Activated CD8-positive, alpha-beta memory T cell treated with anti-CD3 and anti-CD28 coated beads, Interleukin-2, amount 10 ng/mL, durations not matched to agents 7 days and 5 days (primary cell): Measurements from ENCODE around the gene CFD. TPM values are rescaled to one million over a fixed set of nuclear protein-coding genes. Genes with fewer than 3 reads are reported as not detected.

ENCODE experiments used
- ATAC-seq: fragments of 150-1000 bp; cut with Tn5 transposase; one replicate; pipeline ENCODE4 v1.10.0; 2021; ENCODE audit warnings: moderate library complexity
- CTCF ChIA-PET: fragments of 350-600 bp; sonication (Branson Sonifier 250); formaldehyde crosslinking; loops from one replicate; lab custom pipeline; 2021; ENCODE audit warnings: antibody characterized with exemption; lab: Charles Lee
- DNase-seq: peaks from one replicate; pipeline ENCODE4 v3.0.0-alpha.2; 2020
- H3K27ac Mint-ChIP-seq: one replicate; pipeline ENCODE4 v1.8.0; 2021; ENCODE audit warnings: mild to moderate bottlenecking, mixed read lengths
- H3K27me3 Mint-ChIP-seq: one replicate; pipeline ENCODE4 v1.8.0; 2021; ENCODE audit warnings: mixed read lengths
- H3K36me3 Mint-ChIP-seq: one replicate; pipeline ENCODE4 v1.8.0; 2021; ENCODE audit warnings: mild to moderate bottlenecking, mixed read lengths
- H3K4me1 Mint-ChIP-seq: one replicate; pipeline ENCODE4 v1.8.0; 2021; ENCODE audit warnings: mixed read lengths
- H3K4me3 Mint-ChIP-seq: one replicate; pipeline ENCODE4 v1.8.0; 2021; ENCODE audit warnings: mild to moderate bottlenecking, moderate library complexity, mixed read lengths
- H3K9me3 Mint-ChIP-seq: one replicate; pipeline ENCODE4 v1.8.0; 2022; ENCODE audit warnings: low read depth, mixed read lengths
- total RNA-seq, 2 experiments: library from RNA; stranded (reverse); gene quantifications; one replicate each; pipeline ENCODE4 v1.2.3, GENCODE V29; 2021

The CFD gene
- total RNA-seq, 2 experiments from 2014 or later, result 0.66 to 1.5 TPM

DNA sequence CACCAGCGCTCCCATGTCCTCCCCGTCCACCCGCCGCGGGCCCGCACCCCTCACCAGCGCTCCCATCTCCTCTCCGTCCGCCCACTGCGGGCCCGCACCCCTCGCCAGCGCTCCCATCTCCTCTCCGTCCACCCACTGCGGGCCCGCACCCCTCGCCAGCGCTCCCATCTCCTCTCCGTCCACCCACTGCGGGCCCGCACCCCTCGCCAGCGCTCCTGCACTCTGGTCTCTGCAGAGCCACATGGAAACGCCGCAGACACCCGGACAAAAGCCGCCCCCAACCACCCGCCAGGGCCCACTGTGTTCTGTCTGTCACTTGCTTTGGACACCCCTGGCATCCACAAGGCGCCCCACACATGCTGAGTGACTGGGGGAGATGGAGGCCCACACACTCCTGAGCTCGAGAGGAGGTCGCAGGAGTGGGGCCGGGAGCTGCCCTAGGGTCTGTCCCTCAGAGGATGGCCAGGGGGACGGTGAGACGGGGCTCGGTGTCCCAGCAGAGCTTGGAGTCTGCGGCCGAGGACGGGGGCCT is 7.4 kb downstream of the CFD start:
- peaks cover 18% of the 10 kb centered on the region for H3K4me1 Mint-ChIP-seq
- no peaks in the 10 kb centered on the region for H3K9me3 Mint-ChIP-seq
- H3K4me3 Mint-ChIP-seq, result no peak overlapping the region
- no peaks in the 10 kb centered on the region for H3K27me3 Mint-ChIP-seq
- peaks cover 8% of the 10 kb centered on the region for H3K36me3 Mint-ChIP-seq
- CTCF ChIA-PET, result no interaction called here
- DNase-seq (no peak), ATAC-seq (no peak)
- H3K27ac Mint-ChIP-seq, result no peak overlapping the region

DNA sequence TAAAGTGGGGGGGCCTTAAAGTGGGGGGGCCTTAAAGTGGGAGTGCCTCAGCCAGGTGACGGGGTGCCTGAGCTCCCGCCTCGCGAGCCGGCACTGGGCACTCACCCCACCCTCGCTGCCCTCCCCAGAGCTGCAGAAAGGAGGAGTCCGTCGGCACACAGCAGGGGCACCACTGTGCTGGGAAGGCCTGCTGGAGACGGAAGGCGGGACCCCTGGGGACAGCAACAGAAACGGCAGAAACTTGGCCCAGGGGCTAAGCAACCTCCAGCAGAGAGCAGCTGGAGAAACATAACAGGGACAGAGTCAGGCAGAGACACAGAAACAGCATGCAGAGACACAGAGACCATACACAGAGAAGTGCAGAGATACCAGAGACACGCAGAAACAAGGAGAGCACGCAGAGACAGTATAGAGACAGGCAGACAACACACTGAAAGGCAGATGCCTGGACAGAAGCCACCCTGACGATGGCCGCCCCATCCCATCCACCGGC is 7.9 kb downstream of the CFD start:
- peaks cover 8% of the 10 kb centered on the region for H3K36me3 Mint-ChIP-seq
- H3K4me3 Mint-ChIP-seq, result no peak overlapping the region
- H3K4me1 Mint-ChIP-seq, result peaks cover 22% of the 10 kb centered on the region
- no peaks in the 10 kb centered on the region for H3K9me3 Mint-ChIP-seq
- CTCF ChIA-PET, result no interaction called here
- H3K27ac Mint-ChIP-seq, result no peak overlapping the region
- no peak for DNase-seq
- H3K27me3 Mint-ChIP-seq, result no peaks in the 10 kb centered on the region
- ATAC-seq, result no peak

DNA sequence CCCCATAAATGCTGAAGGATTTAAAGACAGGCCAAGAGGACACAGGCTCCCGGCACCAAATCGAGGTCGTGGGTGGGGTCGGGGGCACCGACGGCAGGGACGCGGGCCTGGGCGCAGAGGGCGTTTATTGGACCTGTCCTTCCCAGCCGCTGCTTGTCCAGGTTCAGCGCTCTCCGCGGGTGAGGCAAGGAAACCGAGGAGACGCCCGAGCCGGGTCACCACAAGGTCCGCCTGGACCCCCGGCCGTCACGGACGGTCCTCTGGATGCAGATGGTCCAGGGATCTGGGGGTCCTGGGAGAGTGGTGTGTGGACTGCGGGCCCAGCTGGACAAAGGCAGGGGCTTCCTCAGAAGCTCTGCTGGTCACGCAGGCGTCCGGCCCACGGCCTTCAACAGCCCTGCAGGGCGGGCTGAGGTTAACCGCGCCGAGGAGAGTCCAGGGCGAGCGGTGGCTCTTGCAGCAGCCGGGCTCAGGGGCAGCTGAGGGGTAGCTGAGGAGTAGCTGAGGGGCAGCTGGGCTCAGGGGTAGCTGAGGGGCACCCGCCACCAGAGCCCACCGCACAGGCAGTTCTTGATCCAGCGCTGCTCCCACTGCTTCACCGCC is 8.5 kb downstream of the CFD start:
- DNase-seq (no peak), ATAC-seq (no peak)
- H3K9me3 Mint-ChIP-seq, result no peaks in the 10 kb centered on the region
- H3K36me3 Mint-ChIP-seq, result peaks cover 8% of the 10 kb centered on the region
- no peaks in the 10 kb centered on the region for H3K27me3 Mint-ChIP-seq
- H3K4me1 Mint-ChIP-seq, result peaks cover 21% of the 10 kb centered on the region
- H3K27ac Mint-ChIP-seq, result no peak overlapping the region
- CTCF ChIA-PET, result no interaction called here
- no peak overlapping the region for H3K4me3 Mint-ChIP-seq

DNA sequence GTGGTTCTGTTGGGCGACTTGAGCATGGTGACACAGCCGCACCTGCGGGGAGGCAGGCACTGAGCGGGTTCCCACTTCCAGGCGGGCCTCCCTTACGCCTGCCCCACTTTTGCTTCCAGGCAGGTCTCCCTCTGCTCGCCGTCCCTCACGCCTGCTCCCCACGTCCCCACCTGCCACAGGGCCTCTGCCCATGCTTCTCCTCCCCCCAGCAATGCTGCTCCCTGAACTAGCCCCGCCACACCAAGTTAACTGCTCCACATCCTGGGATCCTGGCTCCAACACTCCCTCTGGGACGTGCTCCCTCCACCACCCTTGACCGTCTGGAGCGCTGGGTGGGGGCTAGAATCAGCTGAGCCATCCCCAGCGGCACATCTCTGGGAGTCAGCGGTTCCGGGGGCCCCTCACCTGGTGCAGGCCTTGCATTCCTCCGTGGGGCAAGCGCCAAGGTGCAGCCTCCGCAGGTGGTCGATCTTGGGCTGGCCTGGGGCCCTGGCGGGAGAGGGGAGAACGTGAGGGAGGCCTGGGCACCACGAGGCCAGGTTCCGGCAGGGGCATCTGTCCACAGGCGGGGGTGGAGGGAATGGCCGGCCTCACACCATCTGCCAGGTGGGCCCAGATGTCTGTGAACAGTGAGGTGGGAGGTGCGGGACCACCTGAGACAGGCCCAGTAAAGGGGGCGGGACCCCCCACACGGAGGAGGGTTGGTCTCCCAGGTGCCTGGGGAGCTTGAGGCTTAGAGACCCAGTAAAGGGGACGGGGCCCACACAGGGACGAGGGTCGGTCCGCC is 9.2 kb downstream of the CFD start:
- ATAC-seq (no peak), DNase-seq (no peak)
- Mint-ChIP-seq H3K4me1 (peaks cover 15% of the 10 kb centered on the region), H3K27me3 (no peaks in the 10 kb centered on the region), H3K4me3 (no peak overlapping the region), H3K9me3 (no peaks in the 10 kb centered on the region), H3K27ac (no peak overlapping the region), H3K36me3 (peaks cover 8% of the 10 kb centered on the region)
- CTCF ChIA-PET, result no interaction called here

DNA sequence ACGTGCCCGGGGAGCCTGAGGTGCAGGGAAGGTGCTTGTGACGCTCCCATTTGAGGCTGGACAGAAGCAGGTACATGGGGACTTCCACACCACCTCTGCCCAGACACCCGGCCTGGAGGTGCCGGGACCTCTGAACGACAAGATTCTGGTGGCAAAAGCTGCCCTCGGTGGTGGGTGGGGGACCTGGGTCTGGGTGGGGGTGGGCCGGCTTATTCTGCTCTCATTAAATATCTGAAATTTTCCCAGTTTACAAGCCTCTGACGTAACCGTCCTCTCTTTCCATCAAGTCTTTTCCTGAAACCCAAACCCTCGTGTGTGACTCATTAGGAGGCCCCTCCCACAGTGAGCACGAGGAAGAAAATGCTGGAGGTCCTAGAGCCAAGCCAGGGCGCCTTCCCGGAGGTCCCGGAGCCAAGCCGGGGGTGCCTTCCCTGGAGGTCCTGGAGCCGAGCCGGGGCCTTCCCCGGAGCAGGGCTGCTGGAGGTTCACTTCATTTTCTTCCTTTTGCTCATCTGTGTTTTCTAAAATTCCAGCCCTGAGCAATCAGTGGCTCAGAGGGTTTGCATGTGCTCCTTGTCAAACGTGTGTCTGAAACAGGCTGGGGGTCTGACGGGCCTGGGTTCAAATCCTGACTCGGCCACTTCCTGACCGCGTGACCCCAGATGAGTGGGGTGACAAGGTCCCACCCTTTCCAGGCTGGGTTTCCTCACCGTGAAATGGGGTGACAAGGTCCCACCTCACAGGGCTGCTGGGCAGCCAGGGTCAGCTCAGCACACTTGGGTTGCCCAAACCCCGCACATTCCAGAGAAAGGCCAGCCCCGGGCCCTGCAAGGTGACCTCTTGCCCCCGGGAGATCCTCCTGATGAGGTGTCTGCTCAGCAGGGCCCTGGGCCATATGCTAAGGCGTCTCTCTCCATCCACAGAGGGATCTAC is 10.0 kb downstream of the CFD start:
- Mint-ChIP-seq H3K9me3 (no peaks in the 10 kb centered on the region), H3K27me3 (no peaks in the 10 kb centered on the region), H3K4me1 (peaks cover 9% of the 10 kb centered on the region), H3K4me3 (no peak overlapping the region), H3K27ac (peak overlapping the region; percentile 49), H3K36me3 (peaks cover 8% of the 10 kb centered on the region)
- ATAC-seq (no peak), DNase-seq (no peak)
- CTCF ChIA-PET, result no interaction called here

DNA sequence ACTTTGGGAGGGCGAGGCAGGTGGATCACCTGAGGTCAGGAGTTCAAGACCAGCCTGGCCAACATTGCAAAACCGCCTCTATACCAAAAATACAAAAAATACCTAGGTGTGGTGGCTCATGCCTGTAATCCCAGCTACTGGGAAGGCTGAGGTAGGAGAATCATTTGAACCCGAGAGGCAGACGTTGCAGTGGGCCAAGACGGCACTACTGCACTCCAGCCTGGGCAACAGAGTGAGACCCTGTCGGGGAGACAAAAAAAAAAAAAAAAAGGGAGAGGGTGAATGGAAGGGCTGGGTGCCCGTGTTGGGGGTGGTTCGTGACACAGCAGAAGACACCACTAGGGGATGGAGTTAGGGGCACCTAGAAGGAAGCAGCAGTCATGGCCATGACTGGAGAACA is 10.8 kb downstream of the CFD start:
- H3K27me3 Mint-ChIP-seq, result no peaks in the 10 kb centered on the region
- no peaks in the 10 kb centered on the region for H3K9me3 Mint-ChIP-seq
- peaks cover 8% of the 10 kb centered on the region for H3K36me3 Mint-ChIP-seq
- H3K27ac Mint-ChIP-seq, result no peak overlapping the region
- peaks cover 9% of the 10 kb centered on the region for H3K4me1 Mint-ChIP-seq
- DNase-seq (no peak), ATAC-seq (no peak)
- CTCF ChIA-PET, result no interaction called here
- H3K4me3 Mint-ChIP-seq, result no peak overlapping the region

DNA sequence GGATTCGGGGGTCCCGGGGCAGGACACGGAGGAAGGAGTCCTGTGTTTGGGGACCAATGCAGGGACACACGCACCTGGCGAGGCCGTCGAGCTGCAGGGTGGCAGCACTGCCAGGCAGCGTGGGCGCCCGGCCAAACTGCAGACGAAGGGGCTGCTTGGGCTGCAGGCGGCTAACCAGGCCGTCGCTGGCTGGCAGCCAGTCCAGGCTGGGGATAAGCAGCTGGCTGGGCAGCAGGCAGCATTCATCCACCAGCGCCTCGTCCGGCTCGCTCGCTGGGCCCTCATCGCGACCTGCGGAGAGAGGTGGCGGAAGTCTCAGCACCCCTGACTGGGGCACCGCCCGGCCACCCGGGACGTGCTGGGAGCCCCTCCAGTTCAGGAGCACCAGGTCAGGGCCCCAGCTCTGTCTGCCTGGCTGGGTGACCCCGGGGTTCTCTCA is 11.5 kb downstream of the CFD start:
- Mint-ChIP-seq H3K27me3 (no peaks in the 10 kb centered on the region), H3K36me3 (peaks cover 8% of the 10 kb centered on the region), H3K9me3 (no peaks in the 10 kb centered on the region), H3K4me1 (peaks cover 9% of the 10 kb centered on the region), H3K4me3 (no peak overlapping the region), H3K27ac (no peak overlapping the region)
- no peak for DNase-seq
- ATAC-seq, result no peak
- CTCF ChIA-PET, result no interaction called here

DNA sequence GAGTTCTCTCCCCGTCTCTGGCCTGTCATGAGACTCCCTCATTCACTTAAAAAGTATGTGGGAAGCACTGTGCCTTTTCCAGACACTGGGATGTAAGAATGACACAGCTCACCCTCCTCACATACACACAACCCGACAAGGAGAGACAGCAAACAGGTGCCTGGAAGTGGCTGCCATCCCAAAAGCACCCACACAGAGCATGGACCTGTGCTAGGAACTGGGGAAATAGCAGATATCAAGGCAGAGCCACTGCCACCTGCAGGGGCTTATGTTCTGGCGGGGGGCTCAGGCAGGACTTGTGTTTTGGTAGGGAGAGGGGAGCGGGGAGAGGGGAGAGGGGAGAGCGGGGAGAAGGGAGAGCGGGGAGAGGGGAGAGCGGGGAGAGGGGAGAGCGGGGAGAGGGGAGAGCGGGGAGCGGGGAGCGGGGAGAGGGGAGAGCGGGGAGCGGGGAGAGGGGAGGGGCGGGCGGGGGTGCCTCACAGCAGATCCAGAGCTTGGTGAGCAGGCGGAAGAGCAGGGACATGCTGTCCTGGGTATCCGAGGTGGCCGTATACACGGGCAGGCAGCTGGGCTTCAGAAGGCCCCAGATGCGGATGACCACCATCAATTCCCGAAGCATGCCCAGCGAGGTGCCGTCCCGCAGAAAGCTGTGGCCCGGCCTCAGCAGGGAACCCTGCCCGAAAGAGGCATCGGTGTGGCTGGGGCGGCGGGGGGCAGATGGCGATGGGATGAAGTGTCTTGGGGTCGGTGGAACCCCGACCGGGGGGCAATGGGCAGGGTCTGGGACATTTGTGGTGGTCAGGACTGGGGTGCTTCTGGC is 12.2 kb downstream of the CFD start:
- Mint-ChIP-seq H3K4me1 (peaks cover 9% of the 10 kb centered on the region), H3K27ac (peak overlapping the region; percentile 88), H3K4me3 (peak overlapping the region; percentile 74), H3K9me3 (no peaks in the 10 kb centered on the region), H3K27me3 (no peaks in the 10 kb centered on the region), H3K36me3 (peaks cover 8% of the 10 kb centered on the region)
- CTCF ChIA-PET, result interaction anchor here (1.0 to 1.8 kb wide), 2 partner anchors 8 to 112 kb away, joined by 3 to 8 read pairs; partner anchors contain the start of gene WDR18
- DNase-seq, result no peak
- ATAC-seq, result no peak

DNA sequence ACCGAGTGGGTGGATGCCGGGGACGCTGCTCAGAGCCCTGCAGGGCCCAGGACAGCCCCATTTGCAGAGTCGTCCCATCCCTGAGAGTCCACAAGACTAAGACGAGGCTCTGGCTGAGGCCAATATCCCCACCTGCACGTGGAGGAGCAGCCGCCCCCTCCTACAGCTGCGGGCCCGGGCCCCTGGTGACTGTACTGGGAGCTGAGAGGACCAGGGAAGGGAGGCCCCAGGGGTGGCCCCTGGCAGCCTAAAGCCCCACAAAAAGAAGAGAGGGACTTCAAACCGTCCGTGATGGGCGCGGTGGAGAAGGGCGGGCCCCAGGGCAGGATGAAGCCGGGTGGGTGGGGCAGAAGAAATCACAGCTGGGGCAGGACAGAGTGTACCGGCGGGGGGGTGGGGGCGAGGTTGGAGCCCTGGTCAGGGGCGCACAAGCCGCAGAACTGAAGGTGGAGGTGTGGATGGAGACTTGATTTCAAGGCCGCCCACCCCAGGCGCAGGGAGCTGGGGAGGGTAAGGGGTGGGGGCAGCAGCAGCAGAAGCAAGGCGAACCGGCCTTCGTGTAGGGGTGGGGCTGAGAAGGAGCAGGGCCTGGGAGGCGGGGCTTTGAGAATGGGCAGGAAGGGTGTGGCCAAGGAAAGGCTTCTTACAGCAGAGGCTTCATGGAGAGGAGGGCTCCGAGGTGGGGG is 12.9 kb downstream of the CFD start:
- peak; percentile 94 for DNase-seq
- Mint-ChIP-seq H3K27me3 (no peaks in the 10 kb centered on the region), H3K9me3 (no peaks in the 10 kb centered on the region), H3K27ac (peak overlapping the region; percentile 88), H3K36me3 (peaks cover 8% of the 10 kb centered on the region), H3K4me1 (peaks cover 9% of the 10 kb centered on the region), H3K4me3 (peak overlapping the region; percentile 74)
- ATAC-seq, result peak; percentile 91
- CTCF ChIA-PET, result interaction anchor here (1.0 to 1.8 kb wide), 2 partner anchors 9 to 112 kb away, joined by 3 to 8 read pairs; partner anchors contain the start of gene WDR18

DNA sequence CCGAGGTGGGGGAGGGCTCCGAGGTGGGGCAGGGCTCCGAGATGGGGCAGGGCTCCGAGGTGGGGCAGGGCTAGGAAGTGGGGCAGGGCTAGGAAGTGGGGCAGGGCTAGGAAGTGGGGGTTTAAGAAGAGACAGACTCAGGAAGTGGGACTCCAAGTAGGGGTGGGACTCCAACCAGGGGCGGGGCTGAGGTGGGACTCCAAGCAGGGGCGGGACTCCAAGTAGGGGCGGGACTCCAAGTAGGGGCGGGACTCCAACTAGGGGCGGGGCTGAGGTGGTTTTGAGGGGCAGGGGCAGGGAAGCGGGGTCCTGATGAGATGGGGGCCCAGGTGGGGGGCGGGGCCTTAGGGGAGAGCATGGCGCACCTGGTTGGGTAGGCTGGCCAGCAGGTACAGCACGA is 13.6 kb downstream of the CFD start:
- no peaks in the 10 kb centered on the region for H3K9me3 Mint-ChIP-seq
- H3K27me3 Mint-ChIP-seq, result no peaks in the 10 kb centered on the region
- CTCF ChIA-PET, result interaction anchor here (0.6 to 1.8 kb wide), 2 partner anchors 10 to 185 kb away, joined by 3 to 8 read pairs; no protein-coding TSS in a partner anchor
- peak; percentile 91 for DNase-seq
- ATAC-seq, result peak; percentile 82
- peak overlapping the region; percentile 74 for H3K27ac Mint-ChIP-seq
- no peak overlapping the region for H3K4me3 Mint-ChIP-seq
- peaks cover 9% of the 10 kb centered on the region for H3K4me1 Mint-ChIP-seq
- peaks cover 5% of the 10 kb centered on the region for H3K36me3 Mint-ChIP-seq

DNA sequence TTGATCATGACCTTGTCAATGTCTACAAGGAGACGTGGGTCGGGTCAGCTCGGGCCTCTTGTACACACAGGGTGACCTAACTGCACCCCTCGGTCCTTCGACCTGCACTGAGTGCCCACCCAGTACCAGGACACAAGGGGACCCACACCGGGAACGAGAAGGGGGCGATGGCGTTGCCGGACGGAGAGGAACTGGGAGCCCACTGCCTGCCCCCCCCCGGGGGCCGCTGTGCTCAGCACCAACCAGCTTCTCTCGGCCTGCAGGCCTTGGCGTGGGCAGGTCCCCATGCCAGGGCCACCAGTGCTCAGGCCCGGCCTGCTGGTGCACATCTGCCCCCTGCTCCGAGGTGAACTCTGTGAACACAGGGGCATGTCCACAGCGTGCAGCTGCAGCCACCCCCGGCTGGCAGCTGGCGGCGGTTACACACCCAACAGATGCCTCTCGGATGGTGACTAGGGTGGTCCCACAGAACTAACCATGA is 14.1 kb downstream of the CFD start:
- DNase-seq (no peak), ATAC-seq (no peak)
- no peaks in the 10 kb centered on the region for H3K27me3 Mint-ChIP-seq
- peaks cover 3% of the 10 kb centered on the region for H3K36me3 Mint-ChIP-seq
- H3K4me3 Mint-ChIP-seq, result no peak overlapping the region
- CTCF ChIA-PET, result interaction anchor here (0.6 kb wide), 1 partner anchor 185 kb away, joined by 3 read pairs; no protein-coding TSS in a partner anchor
- H3K4me1 Mint-ChIP-seq, result peaks cover 9% of the 10 kb centered on the region
- no peak overlapping the region for H3K27ac Mint-ChIP-seq
- H3K9me3 Mint-ChIP-seq, result no peaks in the 10 kb centered on the region
